ENCODE measurements around the gene PPP1R12C.
A peak's percentile ranks its signal among the peaks of the same experiment; 100 is the strongest.

PPP1R12C gene

GRCh38 chr19:55147545-55148251, 30.3 kb upstream of the PPP1R12C start:
- no peak for DNase-seq

GRCh38 chr19:55146705-55147273, 29.4 kb upstream of the PPP1R12C start:
- no peak for DNase-seq

GRCh38 chr19:55146078-55146704, 28.8 kb upstream of the PPP1R12C start:
- no peak for DNase-seq

- DNase-seq = no peak
Measured at GRCh38 chr19:55145232-55145631, 27.8 kb upstream of the PPP1R12C start.

GRCh38 chr19:55141696-55142095, 24.3 kb upstream of the PPP1R12C start:
- no peak for DNase-seq

GRCh38 chr19:55137915-55138314, 20.5 kb upstream of the PPP1R12C start:
- no peak for DNase-seq

GRCh38 chr19:55136399-55137102, 19.1 kb upstream of the PPP1R12C start:
- no peak for DNase-seq

GRCh38 chr19:55134736-55135135, 17.3 kb upstream of the PPP1R12C start:
- no peak for DNase-seq

GRCh38 chr19:55133639-55134444, 16.4 kb upstream of the PPP1R12C start:
- no peak for DNase-seq

- peak; percentile 39 for DNase-seq
Measured at GRCh38 chr19:55132453-55133129, 15.2 kb upstream of the PPP1R12C start.

- no peak for DNase-seq
Measured at GRCh38 chr19:55131421-55131820, 14.0 kb upstream of the PPP1R12C start.

GRCh38 chr19:55119053-55119452, 1.6 kb upstream of the PPP1R12C start:
- no peak for DNase-seq

- peak; percentile 45 for DNase-seq
Measured at GRCh38 chr19:55118401-55118991, 1.1 kb upstream of the PPP1R12C start.

GRCh38 chr19:55117663-55118391, 390 bp upstream of the PPP1R12C start:
- peak; percentile 91 for DNase-seq

GRCh38 chr19:55116232-55116858, 1.1 kb downstream of the PPP1R12C start:
- DNase-seq = peak; percentile 44

- no peak for DNase-seq
Measured at GRCh38 chr19:55115446-55116065, 1.9 kb downstream of the PPP1R12C start.

- DNase-seq = no peak
Measured at GRCh38 chr19:55114566-55115145, 2.8 kb downstream of the PPP1R12C start.

- DNase-seq = no peak
Measured at GRCh38 chr19:55113570-55114039, 3.8 kb downstream of the PPP1R12C start.

Data from right kidney (tissue), 1 donor.